Esophagus squamous epithelium (tissue), 5 donors: ENCODE measurements around the gene HIRA. TPM values are rescaled to one million over a fixed set of nuclear protein-coding genes. Genes with fewer than 3 reads are reported as not detected.

Experiments
- DNase-seq: peaks from one replicate; lab custom pipeline; 2025; lab: John Stamatoyannopoulos, UW
- H3K27ac ChIP-seq, 4 donors: fragments of 200-600 bp; sonication (generic); one replicate each; pipeline ENCODE4 v1.5.1; 2016 to 2019; ENCODE audit warnings: mild to moderate bottlenecking in 1 of 4
- H3K27me3 ChIP-seq, 4 donors: fragments of 200-600 bp; sonication (generic); 1 replicate in 3 of 4; 2 replicates in 1 of 4; pipeline versions ENCODE4 v1.5.1 to v1.6.0; 2017 to 2021; ENCODE audit warnings: antibody characterized with exemption in 1 of 4
- H3K36me3 ChIP-seq, 3 donors: fragments of 200-600 bp; sonication (generic); one replicate each; pipeline ENCODE4 v1.5.1; 2016 to 2019
- H3K4me1 ChIP-seq, 3 donors: fragments of 200-600 bp; sonication (generic); one replicate each; pipeline ENCODE4 v1.5.1; 2017 to 2019
- H3K4me3 ChIP-seq, 4 donors: fragments of 200-600 bp; sonication (generic); 1 replicate in 3 of 4; 2 replicates in 1 of 4; pipeline ENCODE4 v1.5.1; 2016 to 2019; ENCODE audit warnings: mild to moderate bottlenecking in 2 of 4, moderate library complexity in 1 of 4
- H3K9me3 ChIP-seq, 3 donors: fragments of 200-600 bp; sonication (generic); one replicate each; pipeline ENCODE4 v1.5.1; 2016 to 2019
- POLR2A ChIP-seq, 4 donors: fragments of 450-650 bp; IDR thresholded peaks; one replicate each; pipeline ENCODE4 v1.6.1; 2017; ENCODE audit warnings: antibody characterized with exemption in 4 of 4, mild to moderate bottlenecking in 4 of 4, moderate library complexity in 3 of 4
- WGBS, 2 donors: methylation state at CpG; one replicate each; pipeline ENCODE4 v1.1.5; 2018; 5-methylcytosine and 5-hydroxymethylcytosine counted together
- intact Hi-C: fragments of 100-400 bp; cut with DNase I; formaldehyde crosslinking; loops from one replicate; pipeline ENCODE4 v1.15.0; 2022
- total RNA-seq, 4 donors: library from RNA; depleted of rRNA; stranded (reverse); fragments of >200 nt; gene quantifications; one replicate each; pipeline ENCODE4 v1.1.0, GENCODE V29; 2016
- TF ChIP-seq, protein P1 (sequence below), 6 experiments: fragments of 450-650 bp in 4 of 6; fragments of 200-600 bp in 2 of 6; sonication (generic) in 2 of 6; IDR thresholded peaks; one replicate each; pipeline ENCODE4 v1.5.1; 2016 to 2019; ENCODE audit warnings: antibody characterized with exemption in 6 of 6, mild to moderate bottlenecking in 4 of 6, moderate library complexity in 4 of 6
- donor health status: DM: yes; HTN: yes; CAD: no.

The HIRA gene
- total RNA-seq, 4 donors from 2014 or later = 11.2 to 19.8 (median 14.4) TPM

DNA sequence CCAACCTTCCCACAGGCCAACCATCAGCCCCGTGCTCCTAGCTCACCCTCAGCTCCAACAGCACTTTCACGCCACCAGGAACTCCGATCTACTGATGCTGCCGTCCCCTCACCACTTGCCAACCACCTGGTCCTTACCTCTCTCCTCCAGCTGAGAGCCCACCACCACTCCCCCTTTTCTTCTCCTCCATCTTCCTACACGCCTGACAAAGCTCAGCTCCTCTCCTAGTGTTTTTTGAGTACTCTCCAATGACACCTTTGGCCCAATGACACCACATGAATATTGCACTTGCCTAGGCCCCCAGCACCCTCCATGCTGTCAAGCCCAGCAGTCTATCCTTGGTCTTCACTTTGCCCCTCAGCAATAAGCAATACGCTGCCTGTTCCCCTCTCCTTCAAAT lies 30.7 kb downstream of the HIRA start:
- WGBS, 2 donors = 94 to 97% methylated on average over 6 of the region's 6 CpGs
- intact Hi-C loops = no loop called here
- no peaks in the 10 kb centered on the region for H3K4me1 ChIP-seq
- H3K4me3 ChIP-seq = no peak overlapping the region
- TF ChIP-seq, protein P1, sequence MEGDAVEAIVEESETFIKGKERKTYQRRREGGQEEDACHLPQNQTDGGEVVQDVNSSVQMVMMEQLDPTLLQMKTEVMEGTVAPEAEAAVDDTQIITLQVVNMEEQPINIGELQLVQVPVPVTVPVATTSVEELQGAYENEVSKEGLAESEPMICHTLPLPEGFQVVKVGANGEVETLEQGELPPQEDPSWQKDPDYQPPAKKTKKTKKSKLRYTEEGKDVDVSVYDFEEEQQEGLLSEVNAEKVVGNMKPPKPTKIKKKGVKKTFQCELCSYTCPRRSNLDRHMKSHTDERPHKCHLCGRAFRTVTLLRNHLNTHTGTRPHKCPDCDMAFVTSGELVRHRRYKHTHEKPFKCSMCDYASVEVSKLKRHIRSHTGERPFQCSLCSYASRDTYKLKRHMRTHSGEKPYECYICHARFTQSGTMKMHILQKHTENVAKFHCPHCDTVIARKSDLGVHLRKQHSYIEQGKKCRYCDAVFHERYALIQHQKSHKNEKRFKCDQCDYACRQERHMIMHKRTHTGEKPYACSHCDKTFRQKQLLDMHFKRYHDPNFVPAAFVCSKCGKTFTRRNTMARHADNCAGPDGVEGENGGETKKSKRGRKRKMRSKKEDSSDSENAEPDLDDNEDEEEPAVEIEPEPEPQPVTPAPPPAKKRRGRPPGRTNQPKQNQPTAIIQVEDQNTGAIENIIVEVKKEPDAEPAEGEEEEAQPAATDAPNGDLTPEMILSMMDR (IDR thresholded peaks at IDR 0.05) = no peak
- TF ChIP-seq POLR2A (IDR thresholded peaks at IDR 0.05) = no peak
- no peaks in the 10 kb centered on the region for H3K9me3 ChIP-seq
- peaks cover 8 to 85% (median 14%) of the 10 kb centered on the region in 3 donors for H3K36me3 ChIP-seq
- no peak overlapping the region for H3K27ac ChIP-seq
- no peaks in the 10 kb centered on the region for H3K27me3 ChIP-seq
- no peak for DNase-seq

DNA sequence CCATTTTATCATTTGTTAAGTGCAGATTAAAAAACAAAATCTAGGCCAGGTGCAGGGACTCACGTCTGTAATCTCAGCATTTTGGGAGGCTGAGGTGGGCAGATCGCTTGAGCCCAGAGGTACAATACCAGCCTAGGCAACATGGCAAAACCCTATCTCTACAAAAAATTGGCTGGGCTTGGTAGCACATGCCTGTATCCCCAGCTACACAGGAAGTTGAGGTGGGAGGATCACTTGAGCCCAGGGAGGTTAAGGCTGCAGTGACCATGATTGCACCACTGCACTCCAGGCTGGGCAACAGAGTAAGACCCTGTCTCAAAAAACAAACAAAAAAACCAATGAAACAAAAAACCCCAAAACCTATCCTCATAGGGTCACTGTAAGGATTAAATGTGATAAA lies 32.9 kb downstream of the HIRA start:
- intact Hi-C loops = no loop called here
- no peak for DNase-seq
- H3K4me3 ChIP-seq = no peak overlapping the region
- H3K9me3 ChIP-seq = no peaks in the 10 kb centered on the region
- H3K27me3 ChIP-seq = no peaks in the 10 kb centered on the region
- H3K4me1 ChIP-seq = no peaks in the 10 kb centered on the region
- peaks cover 13 to 85% (median 24%) of the 10 kb centered on the region in 3 donors for H3K36me3 ChIP-seq
- no peak for TF ChIP-seq POLR2A (IDR thresholded peaks at IDR 0.05)
- TF ChIP-seq, protein P1 (IDR thresholded peaks at IDR 0.05) = no peak
- no peak overlapping the region for H3K27ac ChIP-seq
- WGBS, 2 donors = 60 to 93% methylated on average over 1 to 2 of the region's 2 CpGs

DNA sequence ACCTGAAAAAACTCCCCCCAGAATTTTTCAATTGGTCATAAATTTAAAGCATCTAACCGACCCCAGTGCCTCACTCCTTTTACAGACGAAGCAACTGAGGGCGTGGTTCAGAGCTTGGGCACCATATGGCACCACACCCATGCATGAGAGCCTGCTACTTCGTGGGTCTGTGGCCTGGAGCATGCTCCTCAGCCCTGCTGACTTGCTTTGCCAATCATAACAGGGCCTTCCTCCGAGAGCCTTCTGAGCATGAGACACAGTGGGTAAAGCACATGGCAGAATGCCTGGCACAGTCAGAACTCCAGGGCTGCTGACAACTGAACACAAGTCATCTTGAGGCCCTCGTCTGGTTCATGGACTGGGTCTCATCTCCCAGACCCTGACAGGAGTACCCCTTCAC lies 33.3 kb downstream of the HIRA start:
- intact Hi-C loops = no loop called here
- WGBS, 2 donors = 73 to 82% methylated on average over 4 to 6 of the region's 6 CpGs
- H3K27me3 ChIP-seq = no peaks in the 10 kb centered on the region
- H3K4me1 ChIP-seq = no peaks in the 10 kb centered on the region
- TF ChIP-seq, protein P1 (IDR thresholded peaks at IDR 0.05) = no peak
- no peak for TF ChIP-seq POLR2A (IDR thresholded peaks at IDR 0.05)
- no peak overlapping the region for H3K4me3 ChIP-seq
- no peak for DNase-seq
- no peak overlapping the region for H3K27ac ChIP-seq
- peaks cover 13 to 88% (median 24%) of the 10 kb centered on the region in 3 donors for H3K36me3 ChIP-seq
- H3K9me3 ChIP-seq = no peaks in the 10 kb centered on the region

DNA sequence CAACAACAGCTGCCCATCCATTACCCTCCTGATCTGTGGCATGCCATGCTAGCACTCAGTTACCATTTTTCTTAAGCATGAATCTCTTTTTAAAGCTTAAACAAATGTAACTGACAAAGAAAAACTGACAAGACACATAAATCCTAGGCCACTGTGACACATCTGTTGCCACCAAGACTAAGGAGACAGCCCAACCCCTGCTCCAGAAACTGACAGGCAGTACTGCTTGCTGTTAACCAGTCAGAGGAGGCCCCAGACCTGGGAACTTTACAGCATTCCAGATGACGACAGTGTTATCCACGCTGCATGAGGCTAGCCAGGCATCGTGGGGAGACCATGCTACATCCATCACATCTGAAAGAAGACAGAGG lies 33.8 kb downstream of the HIRA start:
- Histone ChIP-seq H3K4me3 (no peak overlapping the region), H3K4me1 (no peaks in the 10 kb centered on the region), H3K27ac (no peak overlapping the region), H3K9me3 (no peaks in the 10 kb centered on the region), H3K36me3 (peaks cover 13 to 93% (median 24%) of the 10 kb centered on the region in 3 donors), H3K27me3 (no peaks in the 10 kb centered on the region)
- intact Hi-C loops = no loop called here
- TF ChIP-seq, protein P1 (IDR thresholded peaks at IDR 0.05) = no peak
- no peak for TF ChIP-seq POLR2A (IDR thresholded peaks at IDR 0.05)
- DNase-seq = no peak
- WGBS, 2 donors = 82% methylated on average over 3 of the region's 3 CpGs; no CpG with 5 or more reads in 1 of the 2 donors

DNA sequence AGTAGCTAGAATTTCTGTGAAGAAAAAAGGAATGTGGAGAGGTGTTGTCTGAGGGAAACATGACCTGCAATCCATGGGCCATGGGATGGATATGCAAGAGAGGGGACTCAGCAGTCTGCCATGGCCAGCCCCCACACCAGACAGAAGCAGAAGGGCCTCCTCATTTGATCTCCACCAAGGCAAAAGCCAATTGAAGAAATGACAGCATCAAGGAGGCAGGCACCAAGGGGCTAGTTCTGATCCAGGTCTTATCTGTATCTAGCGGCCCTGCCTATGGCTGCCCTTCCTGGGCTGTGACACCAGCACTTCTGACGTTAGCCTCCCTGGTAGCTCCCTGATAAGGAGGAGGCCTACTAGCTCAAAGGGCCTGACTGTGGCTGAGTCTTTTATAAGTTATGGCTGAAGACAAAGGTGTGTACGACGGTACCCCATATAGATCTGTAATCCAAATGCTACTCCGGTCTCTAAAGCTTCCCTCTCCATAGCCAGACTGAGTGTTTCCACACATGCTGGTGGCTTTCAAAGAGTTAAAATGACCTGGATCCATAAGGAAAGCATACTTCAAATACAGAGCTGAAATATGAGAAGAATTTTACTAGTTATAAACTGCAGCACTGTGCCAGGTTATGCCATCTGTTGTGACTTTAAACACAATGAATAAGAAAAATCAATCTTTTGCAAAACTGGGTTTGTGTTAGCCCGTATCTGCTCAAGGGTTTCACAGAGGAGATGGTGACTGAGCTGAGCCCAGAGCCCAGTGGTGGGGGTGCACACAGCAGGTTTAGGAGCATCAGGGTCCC lies 34.4 kb downstream of the HIRA start:
- DNase-seq = no peak

More for the DNA sequence above, 34.4 kb downstream of the HIRA start:
- Histone ChIP-seq H3K27me3 (no peaks in the 10 kb centered on the region), H3K27ac (no peak overlapping the region), H3K36me3 (peaks cover 18 to 99% (median 24%) of the 10 kb centered on the region in 3 donors), H3K4me1 (no peaks in the 10 kb centered on the region), H3K9me3 (no peaks in the 10 kb centered on the region), H3K4me3 (no peak overlapping the region)
- WGBS, 2 donors = 89 to 100% methylated on average over 1 to 3 of the region's 6 CpGs
- intact Hi-C loops = no loop called here
- TF ChIP-seq POLR2A (IDR thresholded peaks at IDR 0.05) = no peak
- TF ChIP-seq, protein P1 (IDR thresholded peaks at IDR 0.05) = no peak
